ENCODE data around the gene SSH2. TPM values are rescaled to one million over a fixed set of nuclear protein-coding genes. Genes with fewer than 3 reads are reported as not detected.

The SSH2 gene
- total and polyA plus RNA-seq, 9 of the 15 experiments (the other 6 are each of a cell fraction or from before 2014, with no cell fraction given), result 3.9 to 16.1 (median 10.2) TPM

- H3K36me3 ChIP-seq (ENCODE audit: control insufficient read depth, insufficient read depth, low read length), result no peaks in the 10 kb centered on the region; the same call in 2 of the 3 replicates
- WGBS (ENCODE audit: insufficient coverage, low coverage, missing lambda C conversion rate), result 77% methylated on average over 4 of the region's 5 CpGs
- CTCF ChIA-PET (ENCODE audit: low intra/inter-chr PET ratio), result no interaction called here
- H3K27ac ChIP-seq (ENCODE audit: extremely low read depth, low read depth, low read length), result no peak overlapping the region
- FAIRE-seq (no peak), ATAC-seq (no peak), DNase-seq (ENCODE audit: extremely low read depth in 1 of 4, low spot score in 3 of 4) (no peak)
- H3K4me3 ChIP-seq, result no peak overlapping the region
- no peaks in the 10 kb centered on the region for H3K27me3 ChIP-seq (ENCODE audit: control insufficient read depth in 2 of 2, insufficient read depth in 2 of 2, low read length in 2 of 2)
- intact Hi-C loops (cut with micrococcal nuclease) (no loop called here), in situ Hi-C loops (cut with MboI) (no loop called here)
- no peak overlapping the region for H3K9ac ChIP-seq (ENCODE audit: insufficient read depth in 1 of 2, low read depth in 2 of 2, low read length in 2 of 2)
- POLR2A ChIA-PET, result no interaction called here
- H3K9me3 ChIP-seq (replicated peaks; ENCODE audit: control insufficient read depth, insufficient read depth, low read depth, low read length), result no peaks in the 10 kb centered on the region
- H3K4me2 ChIP-seq (ENCODE audit: insufficient read depth, low read length), result no peak overlapping the region
- H3K9me1 ChIP-seq (ENCODE audit: control insufficient read depth, insufficient read depth, low read length), result no peaks in the 10 kb centered on the region
- H3K4me1 ChIP-seq (replicated peaks in 1 of 2; ENCODE audit: control insufficient read depth in 2 of 2, insufficient read depth in 2 of 2, low read length in 2 of 2), result peaks cover 0 to 3% of the 10 kb centered on the region in 2 experiments; a peak in 2 of 5 replicates
- no peaks in the 10 kb centered on the region for H4K20me1 ChIP-seq (replicated peaks; ENCODE audit: control insufficient read depth, insufficient read depth, low read length)
- H2AFZ ChIP-seq (ENCODE audit: low read depth, low read length), result no peak overlapping the region
- no peaks in the 10 kb centered on the region for H3K79me2 ChIP-seq (ENCODE audit: control insufficient read depth, insufficient read depth, low read length)
- BruUV-seq (replicated peaks), result no TSS peak
- TF ChIP-seq DEAF1 (CRISPR knock-in tag; IDR thresholded peaks at IDR 0.05) (no peak), ZBTB12 (CRISPR knock-in tag; IDR thresholded peaks at IDR 0.05) (no peak), ZBED1 (IDR thresholded peaks at IDR 0.05) (no peak), HDAC1 (IDR thresholded peaks at IDR 0.05) (no peak), EGR1 (conservative IDR thresholded peaks at IDR 0.05) (no peak), AFF4 (CRISPR knock-in tag; IDR thresholded peaks at IDR 0.05) (no peak), DNMT1 (IDR thresholded peaks at IDR 0.05) (no peak)
- TF ChIP-seq, protein P1, sequence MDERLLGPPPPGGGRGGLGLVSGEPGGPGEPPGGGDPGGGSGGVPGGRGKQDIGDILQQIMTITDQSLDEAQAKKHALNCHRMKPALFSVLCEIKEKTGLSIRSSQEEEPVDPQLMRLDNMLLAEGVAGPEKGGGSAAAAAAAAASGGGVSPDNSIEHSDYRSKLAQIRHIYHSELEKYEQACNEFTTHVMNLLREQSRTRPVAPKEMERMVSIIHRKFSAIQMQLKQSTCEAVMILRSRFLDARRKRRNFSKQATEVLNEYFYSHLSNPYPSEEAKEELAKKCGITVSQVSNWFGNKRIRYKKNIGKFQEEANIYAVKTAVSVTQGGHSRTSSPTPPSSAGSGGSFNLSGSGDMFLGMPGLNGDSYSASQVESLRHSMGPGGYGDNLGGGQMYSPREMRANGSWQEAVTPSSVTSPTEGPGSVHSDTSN (CRISPR knock-in tag; IDR thresholded peaks at IDR 0.05; ENCODE audit: low read depth), result no peak
- TF ChIP-seq, protein P1 (tag; conservative IDR thresholded peaks at IDR 0.05; ENCODE audit: low read depth), result no peak
- TF ChIP-seq, protein P2, sequence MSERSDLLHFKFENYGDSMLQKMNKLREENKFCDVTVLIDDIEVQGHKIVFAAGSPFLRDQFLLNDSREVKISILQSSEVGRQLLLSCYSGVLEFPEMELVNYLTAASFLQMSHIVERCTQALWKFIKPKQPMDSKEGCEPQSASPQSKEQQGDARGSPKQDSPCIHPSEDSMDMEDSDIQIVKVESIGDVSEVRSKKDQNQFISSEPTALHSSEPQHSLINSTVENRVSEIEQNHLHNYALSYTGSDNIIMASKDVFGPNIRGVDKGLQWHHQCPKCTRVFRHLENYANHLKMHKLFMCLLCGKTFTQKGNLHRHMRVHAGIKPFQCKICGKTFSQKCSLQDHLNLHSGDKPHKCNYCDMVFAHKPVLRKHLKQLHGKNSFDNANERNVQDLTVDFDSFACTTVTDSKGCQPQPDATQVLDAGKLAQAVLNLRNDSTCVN (CRISPR knock-in tag; IDR thresholded peaks at IDR 0.05), result no peak
Measured at GRCh38 chr17:29793501-29793900, 136.5 kb downstream of the SSH2 start.
